D721Med (cell line): ENCODE results near the gene LSAMP.

Source experiments
- DNase-seq: peaks from one replicate; pipeline ENCODE4 v3.0.0; 2011; ENCODE audit warnings: low spot score; ENCODE audit not compliant: insufficient read length
- FAIRE-seq: peaks from 2 replicates; lab custom pipeline; 2011; peaks lifted over from hg19 to GRCh38; lab: Jason Lieb, UNC
- CTCF ChIP-seq: IDR thresholded peaks from 2 replicates; pipeline ENCODE4 v1.5.1; 2012; ENCODE audit warnings: mild to moderate bottlenecking, control low read depth; ENCODE audit not compliant: insufficient read depth; ENCODE audit errors: missing control alignments

The LSAMP gene

GRCh38 chr3:115990669-115991068, 454.6 kb downstream of the LSAMP start:
- no peak for TF ChIP-seq CTCF
- no peak for FAIRE-seq

GRCh38 chr3:115989684-115990421, 455.4 kb downstream of the LSAMP start:
- TF ChIP-seq CTCF: no peak
- FAIRE-seq (no peak), DNase-seq (no peak)

More at GRCh38 chr3:115990669-115991068, 454.6 kb downstream of the LSAMP start:
- no peak for DNase-seq

GRCh38 chr3:115986555-115987207, 458.6 kb downstream of the LSAMP start:
- peak; percentile 2 for TF ChIP-seq CTCF
- DNase-seq (no peak), FAIRE-seq (no peak)

GRCh38 chr3:115982629-115983028, 462.7 kb downstream of the LSAMP start:
- DNase-seq (no peak), FAIRE-seq (no peak)
- TF ChIP-seq CTCF: no peak

- no peak for DNase-seq
- no peak for FAIRE-seq
- no peak for TF ChIP-seq CTCF
Observed at GRCh38 chr3:115982108-115982507, 463.2 kb downstream of the LSAMP start.

GRCh38 chr3:115980709-115981108, 464.6 kb downstream of the LSAMP start:
- no peak for DNase-seq
- no peak for TF ChIP-seq CTCF
- FAIRE-seq: no peak

- no peak for TF ChIP-seq CTCF
- DNase-seq (no peak), FAIRE-seq (no peak)
Observed at GRCh38 chr3:115977866-115978265, 467.4 kb downstream of the LSAMP start.
